Hematopoietic multipotent progenitor cell (in vitro differentiated cells): ENCODE results near the gene ETHE1. TPM values are rescaled to one million over a fixed set of nuclear protein-coding genes. Genes with fewer than 3 reads are reported as not detected.

ENCODE experiments used
- DNase-seq, 3 donors: peaks; one replicate each; pipeline ENCODE4 v3.0.0-alpha.2; 2011 to 2015; ENCODE audit warnings: low read depth in 2 of 3, low spot score in 2 of 3
- total RNA-seq: library from RNA; depleted of rRNA; stranded (reverse); fragments of >200 nt; gene quantifications from one replicate; pipeline ENCODE4 v1.2.3, GENCODE V29; 2012

ETHE1 gene
- total RNA-seq, 1 donor = 112 TPM

DNA sequence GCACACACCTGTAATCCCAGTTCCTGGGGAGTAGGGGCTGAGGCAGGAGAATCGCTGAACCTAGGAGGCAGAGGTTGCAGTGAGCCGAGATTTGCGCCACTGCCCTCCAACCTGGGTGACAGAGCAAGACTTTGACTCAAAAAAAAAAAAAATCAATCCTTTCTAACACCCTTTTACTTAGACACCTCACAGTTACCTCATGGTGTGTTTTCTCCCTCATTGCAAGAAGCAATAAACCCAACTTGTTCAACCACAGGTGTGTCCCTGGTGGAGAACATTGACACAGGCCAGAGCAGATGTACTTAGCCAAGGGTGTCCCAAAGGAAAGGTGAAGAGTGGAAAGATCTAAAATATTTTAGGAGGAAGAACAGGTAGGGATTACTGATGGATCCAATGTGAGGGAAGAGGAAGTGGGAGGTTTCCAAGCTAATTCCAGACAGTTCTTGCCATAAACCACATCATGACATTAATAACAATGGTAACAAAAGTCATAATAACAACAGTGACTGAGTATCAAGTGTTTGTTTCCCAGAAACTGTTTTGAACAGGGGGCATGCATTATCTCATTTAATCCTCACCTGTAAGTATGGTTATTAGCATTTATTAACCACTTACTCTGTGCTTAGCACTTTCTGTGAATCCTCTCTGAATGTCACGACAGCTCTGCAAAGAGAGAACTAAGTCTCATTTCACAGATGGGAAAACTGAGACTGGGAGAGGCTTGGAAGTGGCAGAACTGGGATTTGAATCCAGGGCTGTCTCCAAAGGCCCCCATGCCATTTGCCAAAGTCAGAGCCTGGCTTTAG lies 58.4 kb downstream of the ETHE1 start:
- DNase-seq = no peak

GRCh38 chr19:43467730-43468129 lies 59.3 kb downstream of the ETHE1 start:
- DNase-seq = peak in 2 of 3 donors; percentile 60 to 61

DNA sequence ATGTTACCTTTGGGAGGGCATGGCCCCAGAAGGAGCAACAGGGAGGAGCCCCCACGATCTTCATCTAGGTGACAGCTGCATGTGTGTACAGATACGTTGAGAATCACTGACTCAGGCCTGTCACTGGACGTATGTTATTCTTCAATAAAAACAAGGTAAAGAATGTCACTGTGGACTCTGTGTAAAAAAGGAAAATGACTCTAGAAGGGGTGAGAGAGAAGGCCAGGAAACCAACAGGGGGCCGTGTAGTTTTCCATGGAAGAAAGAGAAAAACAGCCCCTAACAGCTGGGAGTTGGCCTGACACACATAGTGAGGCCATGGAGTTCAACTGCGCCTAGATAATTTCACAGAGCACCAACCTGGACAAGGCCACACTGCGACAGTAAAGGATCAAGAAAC lies 59.7 kb downstream of the ETHE1 start:
- no peak for DNase-seq

DNA sequence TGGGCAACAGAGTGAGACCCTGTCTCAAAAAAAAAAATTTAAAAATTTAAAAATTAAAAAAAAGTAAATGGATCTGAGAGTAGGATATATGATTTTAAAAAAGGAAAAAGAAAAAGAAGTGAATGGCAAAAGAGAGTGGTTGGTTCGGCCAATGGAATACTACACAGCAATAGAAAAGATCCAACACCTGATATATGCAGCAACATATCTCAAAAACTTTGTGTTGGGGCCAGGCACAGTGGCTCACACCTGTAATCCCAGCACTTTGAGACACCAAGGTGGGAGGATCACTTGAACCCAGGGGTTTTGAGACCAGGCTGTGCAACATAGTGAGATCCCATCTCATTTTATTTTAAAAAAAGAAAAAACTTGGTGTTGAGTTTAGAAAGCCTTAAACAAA lies 60.2 kb downstream of the ETHE1 start:
- no peak for DNase-seq

DNA sequence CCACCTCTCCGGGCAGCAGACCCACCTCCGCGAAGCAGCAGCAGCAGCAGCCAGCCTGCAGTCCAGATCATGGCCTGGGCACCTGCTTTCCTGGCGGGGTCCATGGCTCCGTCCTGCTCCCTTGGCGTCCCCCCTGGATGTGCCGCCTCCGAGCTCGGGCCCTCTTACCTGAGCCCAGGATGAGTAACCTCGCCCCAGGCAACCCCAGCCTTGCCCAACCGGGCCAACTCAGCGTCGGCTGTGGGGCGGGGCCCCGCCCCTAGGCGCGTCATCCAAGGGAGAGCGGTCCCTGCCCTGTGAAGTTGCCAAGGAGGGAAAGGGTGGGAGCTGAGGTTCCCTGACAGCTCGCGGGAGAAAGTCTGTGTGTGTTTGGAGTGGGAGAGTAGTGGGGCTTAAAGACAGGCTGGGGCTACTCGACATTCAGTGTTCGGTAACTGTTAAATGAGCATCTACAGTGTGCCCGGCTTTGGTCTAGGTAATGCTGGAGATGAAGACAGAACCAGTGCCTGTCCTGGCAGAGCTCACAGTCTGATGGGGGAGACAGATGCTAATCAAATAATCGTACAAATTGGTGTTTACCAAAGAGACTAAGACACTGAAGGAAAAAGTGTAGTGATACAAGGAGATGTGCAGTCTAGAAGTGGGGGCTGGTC lies 61.4 kb downstream of the ETHE1 start, which contains the start of gene LYPD3:
Gene LYPD3, minus strand, starts transcription at position 141 of the 653 bp plus-strand sequence. Its CDS starts 37 bp downstream, at position 104.
- no peak for DNase-seq

DNA sequence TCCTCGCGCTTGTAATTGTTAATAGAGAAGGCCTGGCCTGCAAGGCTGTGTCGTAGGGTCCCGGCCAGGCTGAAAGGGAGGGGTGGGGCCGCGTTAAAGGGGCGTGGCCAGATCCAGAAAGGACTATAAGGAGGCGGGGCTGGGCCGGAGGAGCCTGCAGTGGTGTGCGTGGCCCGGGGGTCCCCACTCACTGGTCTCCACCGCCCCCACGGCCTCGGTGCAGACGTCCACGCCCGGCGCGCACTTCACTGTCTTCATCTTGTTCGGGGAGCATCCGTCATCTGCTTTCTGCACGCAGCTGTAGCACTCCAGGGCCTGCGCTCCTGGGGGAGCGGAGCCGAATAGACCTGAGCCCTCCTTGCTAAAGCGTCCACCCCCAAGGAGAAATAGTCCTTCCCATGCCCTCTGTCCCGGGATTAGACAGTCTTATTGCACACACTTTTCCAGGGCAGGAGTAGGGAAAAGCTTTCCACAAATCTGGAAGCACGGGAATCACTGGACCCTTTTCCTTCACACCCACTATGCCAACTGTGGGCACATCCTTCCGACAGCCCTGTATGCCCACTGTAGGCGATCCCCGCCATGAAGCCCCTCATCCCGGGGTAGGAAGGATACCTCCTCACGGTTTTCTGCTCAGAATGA lies 62.7 kb downstream of the ETHE1 start:
- no peak for DNase-seq

GRCh38 chr19:43463381-43464133 lies 63.4 kb downstream of the ETHE1 start:
- peak; percentile 97 to 98 (median 97) for DNase-seq

DNA sequence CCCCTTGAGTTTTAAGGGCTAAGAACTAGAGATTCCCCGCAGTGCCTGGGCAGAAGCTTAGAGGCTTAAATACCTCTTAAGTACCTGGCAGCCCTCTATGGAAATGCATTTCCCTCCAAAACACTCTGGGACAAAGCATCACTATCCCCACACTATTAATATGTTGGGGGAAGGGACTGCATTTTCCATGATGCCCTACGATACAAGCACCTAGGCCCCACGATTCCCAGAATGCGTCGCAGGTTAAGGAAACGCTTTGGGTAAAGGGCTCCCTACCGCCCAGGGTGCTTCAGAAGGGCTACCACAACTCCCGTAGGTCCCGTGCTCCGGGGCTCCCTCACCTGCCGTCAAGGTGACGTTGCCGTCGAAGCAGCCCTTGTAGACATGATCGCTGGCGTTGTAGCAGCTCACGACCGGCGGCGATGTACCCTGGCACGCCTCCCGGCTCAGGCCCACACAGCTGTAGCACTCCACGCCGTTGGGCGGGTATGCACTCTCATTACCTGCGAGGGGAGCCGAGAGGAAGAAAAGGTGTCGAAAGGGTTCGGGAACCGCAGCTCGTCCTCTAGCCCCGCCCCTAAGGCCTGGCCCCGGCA lies 64.1 kb downstream of the ETHE1 start:
- no peak for DNase-seq

DNA sequence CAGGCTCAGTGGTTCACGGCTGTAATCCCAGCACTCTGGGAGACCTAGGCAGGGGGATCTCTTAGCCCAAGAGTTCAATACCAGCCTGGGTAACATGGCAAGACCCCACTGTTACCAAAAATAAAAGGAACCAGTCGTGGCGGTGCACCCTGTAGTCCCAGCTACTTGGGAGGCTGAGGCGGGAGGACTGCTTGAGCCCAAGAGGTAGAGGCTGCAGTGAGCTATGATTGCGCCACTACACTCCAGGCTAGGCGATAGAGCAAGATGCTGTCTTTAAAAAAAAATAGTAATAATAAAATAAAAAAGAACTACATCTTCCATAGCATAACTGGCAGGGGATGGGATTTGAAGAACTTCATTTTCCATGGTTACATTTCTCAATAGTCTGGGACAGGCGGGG lies 64.6 kb downstream of the ETHE1 start:
- no peak for DNase-seq

DNA sequence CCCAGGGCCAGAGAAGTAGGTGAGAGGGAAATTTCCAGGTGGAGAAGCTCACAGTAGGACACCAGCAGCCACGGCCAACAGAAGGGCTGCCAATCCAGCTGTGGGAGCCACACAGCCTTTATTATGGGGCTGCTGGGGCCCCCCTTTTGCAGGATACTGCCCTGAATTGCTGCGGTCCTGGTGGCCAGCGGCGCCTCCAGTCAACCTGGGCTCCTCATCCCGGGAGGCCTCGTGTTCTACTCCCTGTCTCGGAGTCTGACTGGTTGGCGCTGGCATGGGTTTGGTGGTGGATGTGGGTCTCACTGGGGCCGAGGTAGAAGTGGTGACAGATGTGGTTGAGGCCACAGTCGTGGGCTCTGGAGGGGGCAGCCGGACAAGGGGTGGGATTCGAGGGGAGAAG lies 65.7 kb downstream of the ETHE1 start:
- no peak for DNase-seq

- DNase-seq = no peak
These were observed 66.5 kb downstream of the ETHE1 start for GRCh38 chr19:43460362-43461016.

- no peak for DNase-seq
These were observed 69.2 kb downstream of the ETHE1 start for GRCh38 chr19:43457809-43458208.

Other genes with a start within 250 kb of the ETHE1 start
- gene CD177, start 173.5 kb downstream of the ETHE1 start, total RNA-seq = 5.4 TPM
- gene TEX101, start 112.3 kb downstream of the ETHE1 start, total RNA-seq = not detected
- gene LYPD3, start 61.6 kb downstream of the ETHE1 start, total RNA-seq = 1.1 TPM
- 22.9 TPM for gene PHLDB3, start 22.5 kb downstream of the ETHE1 start, total RNA-seq
- 0.81 TPM for gene ZNF575, start 6.0 kb upstream of the ETHE1 start, total RNA-seq
- gene XRCC1, start 48.3 kb upstream of the ETHE1 start, total RNA-seq = 43.4 TPM
- 5.4 TPM for gene PINLYP, start 48.6 kb upstream of the ETHE1 start, total RNA-seq
- gene IRGQ, start 68.9 kb upstream of the ETHE1 start, total RNA-seq = 25.9 TPM
- 18.0 TPM for gene ZNF576, start 69.4 kb upstream of the ETHE1 start, total RNA-seq
- under 0.01 TPM for gene SRRM5, start 84.9 kb upstream of the ETHE1 start, total RNA-seq
- gene ZNF428, start 92.4 kb upstream of the ETHE1 start, total RNA-seq = 23.7 TPM
- gene CADM4, start 112.6 kb upstream of the ETHE1 start, total RNA-seq = 0.27 TPM
- 29.6 TPM for gene PLAUR, start 143.0 kb upstream of the ETHE1 start, total RNA-seq
- gene IRGC, start 188.9 kb upstream of the ETHE1 start, total RNA-seq = not detected
- 14.8 TPM for gene SMG9, start 227.8 kb upstream of the ETHE1 start, total RNA-seq